RWPE1 (cell line): ENCODE measurements around the gene PPTC7.

Experiments
- CTCF ChIA-PET: fragments of 350-600 bp; sonication (Branson Sonifier 250); formaldehyde crosslinking; extraction: SDS; loops from one replicate; lab custom pipeline; 2021; lab: Yijun Ruan, JAX
- POLR2A ChIA-PET: fragments of 400-600 bp; formaldehyde crosslinking; extraction: SDS; loops from one replicate; lab custom pipeline; 2020; ENCODE audit warnings: antibody characterized with exemption; ENCODE audit not compliant: low non-redundant PET; lab: Yijun Ruan, JAX
- DNase-seq: peaks from one replicate; pipeline ENCODE4 v3.0.0; 2012; ENCODE audit warnings: low spot score
- H3K27ac ChIP-seq: fragments of 450-650 bp; 2 replicates; pipeline ENCODE4 v1.5.1; 2017
- TF ChIP-seq, protein P1 (sequence below): fragments of 450-650 bp; conservative IDR thresholded peaks from 2 replicates; pipeline ENCODE4 v1.5.1; 2017; ENCODE audit warnings: low read depth, mild to moderate bottlenecking

The PPTC7 gene

DNA sequence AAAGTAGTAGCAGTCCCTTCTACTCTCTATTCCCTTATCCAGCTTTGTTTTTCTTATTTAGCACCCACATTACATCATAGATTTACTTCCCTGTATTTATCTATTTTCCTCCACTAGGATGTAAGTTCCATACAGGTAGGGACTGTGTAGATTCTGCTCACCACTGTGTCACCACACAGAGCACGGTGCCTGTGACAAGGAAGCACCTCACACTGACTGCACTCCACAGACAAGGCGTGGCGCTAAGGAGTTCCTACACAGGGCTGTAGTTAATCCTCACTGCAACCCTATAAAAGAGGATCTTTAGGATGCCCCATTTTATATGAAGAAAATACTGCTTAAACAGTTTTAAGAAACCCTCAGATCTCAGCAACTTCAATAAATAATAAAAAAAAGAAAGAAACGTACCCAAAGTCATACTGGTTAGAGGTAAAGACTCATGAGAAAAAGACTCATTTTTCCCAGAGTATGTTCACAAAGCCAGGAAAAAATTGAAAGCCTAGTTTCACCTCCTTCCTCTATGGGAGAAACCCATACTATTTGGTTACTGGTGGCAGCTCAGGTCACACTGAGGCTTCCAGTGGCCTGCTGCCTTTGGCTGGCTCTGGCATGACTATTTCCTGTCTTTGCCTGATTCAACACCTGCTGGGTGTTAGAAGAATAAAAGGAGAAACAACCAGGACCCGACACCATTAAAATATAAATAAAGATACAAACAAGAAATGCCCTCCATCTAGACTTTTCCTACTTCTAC lies 44.1 kb downstream of the PPTC7 start:
- TF ChIP-seq, protein P1, sequence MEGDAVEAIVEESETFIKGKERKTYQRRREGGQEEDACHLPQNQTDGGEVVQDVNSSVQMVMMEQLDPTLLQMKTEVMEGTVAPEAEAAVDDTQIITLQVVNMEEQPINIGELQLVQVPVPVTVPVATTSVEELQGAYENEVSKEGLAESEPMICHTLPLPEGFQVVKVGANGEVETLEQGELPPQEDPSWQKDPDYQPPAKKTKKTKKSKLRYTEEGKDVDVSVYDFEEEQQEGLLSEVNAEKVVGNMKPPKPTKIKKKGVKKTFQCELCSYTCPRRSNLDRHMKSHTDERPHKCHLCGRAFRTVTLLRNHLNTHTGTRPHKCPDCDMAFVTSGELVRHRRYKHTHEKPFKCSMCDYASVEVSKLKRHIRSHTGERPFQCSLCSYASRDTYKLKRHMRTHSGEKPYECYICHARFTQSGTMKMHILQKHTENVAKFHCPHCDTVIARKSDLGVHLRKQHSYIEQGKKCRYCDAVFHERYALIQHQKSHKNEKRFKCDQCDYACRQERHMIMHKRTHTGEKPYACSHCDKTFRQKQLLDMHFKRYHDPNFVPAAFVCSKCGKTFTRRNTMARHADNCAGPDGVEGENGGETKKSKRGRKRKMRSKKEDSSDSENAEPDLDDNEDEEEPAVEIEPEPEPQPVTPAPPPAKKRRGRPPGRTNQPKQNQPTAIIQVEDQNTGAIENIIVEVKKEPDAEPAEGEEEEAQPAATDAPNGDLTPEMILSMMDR = no peak
- peak overlapping the region; percentile 49; the same call in 1 of the 2 replicates for H3K27ac ChIP-seq
- ChIA-PET CTCF (interaction anchor here (0.6 to 1.0 kb wide), 3 partner anchors 15 to 866 kb away, joined by 3 to 5 read pairs (median 3); no protein-coding TSS in a partner anchor), POLR2A (no interaction called here)
- no peak for DNase-seq

DNA sequence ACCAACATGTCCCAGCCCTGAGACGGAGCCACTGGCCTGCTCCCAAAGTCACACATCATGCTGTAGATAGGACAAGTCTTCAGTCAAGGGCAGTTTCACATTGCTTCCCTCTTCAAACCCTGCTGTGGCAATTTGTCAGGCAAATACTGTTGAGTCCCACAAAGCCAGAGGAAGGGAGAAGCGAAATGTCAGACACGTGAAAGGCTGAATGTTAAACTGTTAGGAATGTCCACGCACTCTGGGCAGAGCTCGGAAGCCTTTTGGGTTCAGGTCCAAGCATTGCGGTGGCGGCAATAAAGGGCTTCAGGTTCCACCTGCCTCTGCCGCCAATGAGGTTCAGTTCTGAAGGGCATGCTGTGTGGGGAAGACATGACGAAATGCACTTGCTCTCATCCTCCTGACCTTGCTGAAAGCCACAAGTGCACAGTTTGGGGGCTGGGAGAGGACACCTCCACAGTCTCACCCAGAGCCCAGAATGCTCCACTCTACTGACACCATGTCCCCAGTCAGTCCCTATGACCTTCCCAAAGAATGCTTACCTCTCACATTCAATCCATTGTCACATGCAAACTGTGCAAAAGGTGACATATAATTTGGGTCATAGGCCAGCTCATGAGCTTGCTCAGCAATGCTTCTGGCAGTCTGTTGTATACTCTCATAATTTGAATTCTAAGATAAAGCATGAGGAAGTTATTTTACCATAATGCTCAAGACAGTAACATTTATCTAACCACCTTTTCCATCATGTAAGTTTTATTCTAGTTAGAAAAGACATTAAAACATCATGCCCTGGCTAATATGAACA lies 45.3 kb downstream of the PPTC7 start:
- POLR2A ChIA-PET = no interaction called here
- TF ChIP-seq, protein P1 = no peak

DNA sequence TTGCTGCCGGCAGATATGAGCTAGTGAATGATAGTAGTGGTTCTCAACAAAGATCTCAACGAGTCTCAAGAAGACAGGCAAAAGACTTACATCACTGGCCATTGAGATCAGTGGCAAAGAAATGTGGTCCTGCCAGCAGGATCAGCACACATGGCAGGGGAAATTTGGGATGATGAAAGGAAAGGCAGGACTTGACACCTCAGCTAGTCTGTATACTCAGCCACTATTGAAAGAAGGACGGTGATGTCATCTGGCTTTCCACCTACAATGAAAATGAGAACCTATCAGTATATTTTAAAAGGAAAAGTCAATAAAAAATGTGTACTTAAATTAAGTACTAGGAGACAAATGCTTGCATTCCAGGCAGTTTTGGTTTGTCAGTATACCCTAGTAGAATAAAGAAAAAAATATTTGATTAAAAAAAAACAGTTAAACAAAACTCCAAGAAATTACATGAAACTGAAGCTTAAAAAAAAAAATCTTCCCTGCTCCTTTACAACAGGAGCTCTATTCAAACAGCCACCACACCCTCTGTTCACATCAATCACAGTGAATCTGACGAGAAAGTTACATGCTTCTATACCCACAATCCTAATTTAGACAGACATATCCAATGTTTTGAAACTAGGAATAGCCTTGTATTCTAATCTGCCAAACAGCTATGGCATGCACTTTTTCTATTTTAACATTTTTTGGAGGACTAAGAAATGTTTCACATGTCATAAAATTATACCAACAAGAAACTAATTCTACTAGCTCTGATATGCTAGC lies 46.1 kb downstream of the PPTC7 start:
- TF ChIP-seq, protein P1 = no peak
- DNase-seq = no peak
- H3K27ac ChIP-seq = peak overlapping the region; percentile 95
- ChIA-PET CTCF (interaction anchor here (1.1 to 1.6 kb wide), 2 partner anchors 63 to 65 kb away, joined by 3 read pairs; no protein-coding TSS in a partner anchor), POLR2A (no interaction called here)

More for the DNA sequence above, 45.3 kb downstream of the PPTC7 start:
- DNase-seq = peak; percentile 60
- CTCF ChIA-PET = interaction anchor here (0.5 to 1.6 kb wide), 4 partner anchors 26 to 141 kb away, joined by 3 to 5 read pairs (median 3); no protein-coding TSS in a partner anchor
- peak overlapping the region; percentile 95 for H3K27ac ChIP-seq

DNA sequence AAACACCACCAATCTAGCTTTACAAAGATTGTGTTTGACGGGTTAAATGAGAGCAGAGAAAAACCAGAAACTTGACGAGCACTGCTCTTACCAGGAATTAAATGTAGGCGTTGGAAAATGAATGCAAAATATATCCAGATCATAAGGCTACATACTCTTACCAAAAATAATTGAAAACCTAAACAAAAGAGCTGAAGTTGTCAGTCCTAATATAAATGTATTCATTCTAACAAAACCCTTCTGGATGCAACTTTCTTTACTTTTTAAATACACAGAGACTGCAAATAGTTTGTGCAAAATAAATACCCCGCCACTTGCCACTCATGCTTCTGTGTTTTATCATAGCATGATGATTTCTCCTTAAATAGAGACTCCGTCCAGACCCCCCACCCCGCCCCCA lies 48.3 kb downstream of the PPTC7 start:
- POLR2A ChIA-PET = no interaction called here
- CTCF ChIA-PET = no interaction called here
- DNase-seq = no peak
- TF ChIP-seq, protein P1 = no peak
- no peak overlapping the region for H3K27ac ChIP-seq

DNA sequence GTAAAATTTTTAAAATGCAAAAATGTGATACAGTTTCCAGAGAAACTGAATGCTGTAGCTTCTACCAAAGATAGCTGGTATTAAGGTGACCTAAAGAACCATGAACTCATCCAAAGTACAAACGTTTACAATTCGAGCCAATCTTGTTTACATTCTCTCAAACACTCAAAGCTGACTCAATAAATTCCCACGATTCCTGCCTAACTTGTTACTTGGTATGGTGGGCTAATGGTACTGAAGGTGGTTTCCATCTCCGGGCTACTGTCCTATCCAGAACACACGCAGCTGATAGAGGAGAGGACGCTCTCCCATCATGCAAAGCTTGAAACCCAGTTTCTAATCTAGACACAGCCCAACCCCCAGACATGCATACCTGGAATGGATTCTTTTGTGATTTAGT lies 49.5 kb downstream of the PPTC7 start:
- ChIA-PET POLR2A (no interaction called here), CTCF (interaction anchor here (0.6 kb wide), 1 partner anchor 67 kb away, joined by 4 read pairs; no protein-coding TSS in a partner anchor)
- no peak overlapping the region for H3K27ac ChIP-seq

More for the DNA sequence above, 49.5 kb downstream of the PPTC7 start:
- DNase-seq = no peak
- TF ChIP-seq, protein P1 = no peak
